Peyer's patch (tissue), 4 donors: Measurements from ENCODE around the gene DCST2.

ENCODE experiments used
- CTCF ChIP-seq, 6 experiments: fragments of 450-650 bp in 4 of 6; fragments of 200-600 bp in 2 of 6; sonication (generic) in 1 of 6; IDR thresholded peaks; one replicate each; pipeline ENCODE4 v1.5.1; 2017 to 2019; ENCODE audit warnings: antibody characterized with exemption in 6 of 6, mild to moderate bottlenecking in 3 of 6, moderate library complexity in 1 of 6
- POLR2A ChIP-seq, 2 donors: fragments of 450-650 bp; IDR thresholded peaks; one replicate each; pipeline ENCODE4 v1.5.1; 2017; ENCODE audit warnings: antibody characterized with exemption in 2 of 2, mild to moderate bottlenecking in 2 of 2, moderate library complexity in 2 of 2

- TF ChIP-seq CTCF (IDR thresholded peaks at IDR 0.05): no peak
- no peak for TF ChIP-seq POLR2A (IDR thresholded peaks at IDR 0.05)
These were observed 63.6 kb downstream of the DCST2 start for GRCh38 chr1:154969860-154970452.
